Progenitor cell of endocrine pancreas (in vitro differentiated cells): ENCODE results near the gene TIAM2. TPM values are rescaled to one million over a fixed set of nuclear protein-coding genes. Genes with fewer than 3 reads are reported as not detected.

Experiments used
- DNase-seq: peaks from one replicate; pipeline ENCODE4 v3.0.0; 2021; ENCODE audit warnings: low spot score; ENCODE audit not compliant: unreplicated experiment
- H3K27ac Mint-ChIP-seq: 2 replicates; pipeline ENCODE4 v1.8.0; 2021; ENCODE audit warnings: mild to moderate bottlenecking, moderate library complexity, mixed read lengths
- H3K27me3 Mint-ChIP-seq: 2 replicates; pipeline ENCODE4 v1.8.0; 2021; ENCODE audit warnings: mixed read lengths
- H3K36me3 Mint-ChIP-seq: 2 replicates; pipeline ENCODE4 v1.8.0; 2022; ENCODE audit warnings: mixed read lengths; ENCODE audit not compliant: insufficient read depth
- H3K4me1 Mint-ChIP-seq: 2 replicates; pipeline ENCODE4 v1.8.0; 2021; ENCODE audit warnings: low read depth, mixed read lengths
- H3K4me3 Mint-ChIP-seq: 2 replicates; pipeline ENCODE4 v1.8.0; 2021; ENCODE audit warnings: low read depth, mild to moderate bottlenecking, moderate library complexity, mixed read lengths
- H3K9me3 Mint-ChIP-seq: 2 replicates; pipeline ENCODE4 v1.8.0; 2021; ENCODE audit warnings: low read depth, mixed read lengths
- CTCF ChIP-seq: fragments of 200-600 bp; sonication (generic); IDR thresholded peaks from one replicate; pipeline ENCODE4 v1.5.0; 2021; ENCODE audit warnings: antibody characterized with exemption, mild to moderate bottlenecking; ENCODE audit not compliant: unreplicated experiment
- total RNA-seq: library from RNA; stranded (reverse); gene quantifications from 2 replicates; pipeline ENCODE4 v1.2.1, GENCODE V29; 2021

TIAM2 gene
- total RNA-seq, 1 donor from 2014 or later, result 14.3 TPM

DNA sequence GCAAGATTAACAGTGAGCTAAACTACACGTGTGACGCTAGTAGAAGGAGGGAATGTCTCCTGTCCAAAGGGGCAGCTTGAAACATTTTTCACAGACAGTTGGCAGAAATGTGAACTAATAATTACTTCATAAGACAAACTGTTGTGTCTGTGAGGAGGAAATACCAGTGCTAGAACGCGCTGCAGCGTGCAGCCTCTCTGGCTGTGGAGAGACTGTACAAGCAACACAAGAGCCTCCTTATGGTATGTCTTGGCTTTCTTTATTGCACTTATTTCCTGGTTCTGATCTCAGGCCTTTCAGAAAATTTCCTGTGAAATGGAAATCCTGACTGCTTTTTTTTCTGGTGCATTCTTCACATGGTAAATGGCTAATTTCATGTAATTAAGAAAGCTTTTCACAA lies 25.3 kb upstream of the TIAM2 start:
- no peak for DNase-seq
- no peaks in the 10 kb centered on the region for H3K36me3 Mint-ChIP-seq
- H3K4me1 Mint-ChIP-seq, result no peaks in the 10 kb centered on the region
- no peak overlapping the region for H3K27ac Mint-ChIP-seq
- H3K27me3 Mint-ChIP-seq, result no peaks in the 10 kb centered on the region
- no peak for TF ChIP-seq CTCF
- H3K9me3 Mint-ChIP-seq, result no peaks in the 10 kb centered on the region
- no peak overlapping the region for H3K4me3 Mint-ChIP-seq

GRCh38 chr6:154974485-154975149 lies 20.5 kb upstream of the TIAM2 start:
- H3K27ac Mint-ChIP-seq, result no peak overlapping the region
- no peak overlapping the region for H3K4me3 Mint-ChIP-seq
- H3K27me3 Mint-ChIP-seq, result no peaks in the 10 kb centered on the region
- no peaks in the 10 kb centered on the region for H3K36me3 Mint-ChIP-seq
- no peaks in the 10 kb centered on the region for H3K4me1 Mint-ChIP-seq
- peaks cover 3% of the 10 kb centered on the region for H3K9me3 Mint-ChIP-seq
- TF ChIP-seq CTCF, result no peak
- no peak for DNase-seq

DNA sequence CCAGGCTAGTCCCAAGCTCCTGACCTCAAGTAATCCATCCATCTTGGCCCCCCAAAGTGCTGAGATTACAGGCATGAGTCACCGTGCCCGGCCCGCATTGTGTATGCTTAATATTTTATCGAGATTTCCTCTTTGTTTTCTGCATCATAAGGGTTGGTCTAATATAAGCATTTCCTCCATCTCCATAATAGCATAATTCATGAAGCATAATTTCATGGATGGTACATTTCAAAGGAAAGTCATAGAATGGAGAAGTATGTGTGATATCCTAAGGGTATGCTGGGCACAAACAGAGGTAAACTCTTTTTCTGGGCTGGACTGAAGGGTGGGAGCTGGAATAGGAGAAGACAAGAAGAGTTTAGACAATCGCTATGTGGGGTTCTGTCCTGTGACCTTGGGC lies 17.5 kb upstream of the TIAM2 start:
- Mint-ChIP-seq H3K36me3 (no peaks in the 10 kb centered on the region), H3K4me3 (no peak overlapping the region), H3K27ac (no peak overlapping the region), H3K9me3 (peaks cover 3% of the 10 kb centered on the region), H3K4me1 (peaks cover 7% of the 10 kb centered on the region), H3K27me3 (no peaks in the 10 kb centered on the region)
- no peak for TF ChIP-seq CTCF
- DNase-seq, result no peak

GRCh38 chr6:154980273-154981078 lies 14.6 kb upstream of the TIAM2 start:
- DNase-seq, result no peak
- H3K9me3 Mint-ChIP-seq, result peaks cover 3% of the 10 kb centered on the region

More at GRCh38 chr6:154980273-154981078, 14.6 kb upstream of the TIAM2 start:
- Mint-ChIP-seq H3K27me3 (no peaks in the 10 kb centered on the region), H3K4me3 (no peak overlapping the region), H3K36me3 (no peaks in the 10 kb centered on the region), H3K27ac (no peak overlapping the region), H3K4me1 (peaks cover 7% of the 10 kb centered on the region)
- TF ChIP-seq CTCF, result no peak
